Uterus (tissue), 2 donors: ENCODE data around the gene GPRIN2.

Experiments
- POLR2A ChIP-seq, 2 donors: fragments of 450-650 bp; IDR thresholded peaks; one replicate each; pipeline ENCODE4 v1.6.1; 2016; ENCODE audit warnings: antibody characterized with exemption in 2 of 2, mild to moderate bottlenecking in 1 of 2, moderate library complexity in 1 of 2
- TF ChIP-seq, protein P1 (sequence below), 4 experiments: fragments of 200-600 bp in 2 of 4; fragments of 450-650 bp in 2 of 4; sonication (generic) in 2 of 4; IDR thresholded peaks; one replicate each; pipeline ENCODE4 v1.5.1; 2016 to 2019; ENCODE audit warnings: antibody characterized with exemption in 4 of 4, mild to moderate bottlenecking in 2 of 4, moderate library complexity in 1 of 4

DNA sequence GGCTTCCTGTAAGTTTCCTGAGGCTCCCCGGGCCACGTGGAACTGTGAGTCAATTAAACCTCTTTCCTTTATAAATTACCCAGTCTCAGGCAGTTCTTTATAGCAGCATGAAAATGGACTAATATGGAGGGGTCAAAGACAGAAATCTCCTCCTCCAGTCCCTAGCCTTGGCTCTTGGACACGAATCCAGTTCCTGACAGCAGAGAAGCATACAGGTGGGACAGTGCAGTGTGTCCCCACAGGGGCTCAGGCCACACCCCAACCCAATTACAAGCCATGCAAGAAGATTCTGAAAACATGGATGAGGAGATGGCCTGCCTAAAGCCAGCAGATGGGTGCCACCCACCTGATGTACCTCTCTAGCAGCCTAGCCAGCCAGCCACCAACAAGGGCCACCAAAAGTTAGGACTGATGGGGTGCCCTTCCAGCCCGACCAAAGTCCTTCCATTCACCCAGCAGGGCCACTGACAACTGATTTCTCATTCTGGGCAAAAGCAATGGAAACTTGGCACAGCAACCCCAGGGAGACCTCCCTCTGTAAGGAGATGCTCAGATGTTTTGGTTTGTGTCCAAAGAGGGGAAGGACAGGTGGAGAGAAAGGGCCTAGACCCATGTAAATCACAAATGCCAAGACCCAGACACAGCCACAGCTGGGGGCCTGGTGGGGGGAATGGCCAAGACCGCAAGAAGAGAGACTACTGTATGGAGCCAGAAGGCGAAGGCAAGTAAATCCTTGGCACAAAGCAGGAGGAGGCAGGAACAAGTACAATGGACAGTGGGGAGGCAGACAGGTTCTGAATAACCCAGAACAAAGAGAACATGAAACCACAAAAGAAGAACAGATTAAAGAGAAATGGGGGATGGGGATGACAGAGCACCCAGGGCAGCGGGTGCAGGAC, 13.6 kb downstream of the GPRIN2 start:
- TF ChIP-seq, protein P1, sequence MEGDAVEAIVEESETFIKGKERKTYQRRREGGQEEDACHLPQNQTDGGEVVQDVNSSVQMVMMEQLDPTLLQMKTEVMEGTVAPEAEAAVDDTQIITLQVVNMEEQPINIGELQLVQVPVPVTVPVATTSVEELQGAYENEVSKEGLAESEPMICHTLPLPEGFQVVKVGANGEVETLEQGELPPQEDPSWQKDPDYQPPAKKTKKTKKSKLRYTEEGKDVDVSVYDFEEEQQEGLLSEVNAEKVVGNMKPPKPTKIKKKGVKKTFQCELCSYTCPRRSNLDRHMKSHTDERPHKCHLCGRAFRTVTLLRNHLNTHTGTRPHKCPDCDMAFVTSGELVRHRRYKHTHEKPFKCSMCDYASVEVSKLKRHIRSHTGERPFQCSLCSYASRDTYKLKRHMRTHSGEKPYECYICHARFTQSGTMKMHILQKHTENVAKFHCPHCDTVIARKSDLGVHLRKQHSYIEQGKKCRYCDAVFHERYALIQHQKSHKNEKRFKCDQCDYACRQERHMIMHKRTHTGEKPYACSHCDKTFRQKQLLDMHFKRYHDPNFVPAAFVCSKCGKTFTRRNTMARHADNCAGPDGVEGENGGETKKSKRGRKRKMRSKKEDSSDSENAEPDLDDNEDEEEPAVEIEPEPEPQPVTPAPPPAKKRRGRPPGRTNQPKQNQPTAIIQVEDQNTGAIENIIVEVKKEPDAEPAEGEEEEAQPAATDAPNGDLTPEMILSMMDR (IDR thresholded peaks at IDR 0.05), result no peak
- no peak for TF ChIP-seq POLR2A (IDR thresholded peaks at IDR 0.05)
